NB4 (cell line): ENCODE results near the gene OPTN.

ENCODE experiments used
- DNase-seq: peaks from one replicate; pipeline ENCODE4 v3.0.0; 2010; ENCODE audit warnings: low read depth
- H3K4me3 ChIP-seq: one replicate; pipeline ENCODE4 v1.5.1; 2011; ENCODE audit warnings: mild to moderate bottlenecking, low read depth, low read length, moderate library complexity
- MYC ChIP-seq: IDR thresholded peaks from 2 replicates; pipeline ENCODE4 v1.6.1; 2011; ENCODE audit warnings: low read depth, low read length
- POLR2A ChIP-seq: IDR thresholded peaks from 2 replicates; pipeline ENCODE4 v1.6.1; 2011; ENCODE audit warnings: mild to moderate bottlenecking; ENCODE audit not compliant: insufficient read length; ENCODE audit errors: extremely low read depth
- TF ChIP-seq, protein P1 (sequence below): IDR thresholded peaks from one replicate; pipeline ENCODE4 v1.5.1; 2012; ENCODE audit warnings: low read depth, low read length
- TF ChIP-seq, protein P2 (sequence below): IDR thresholded peaks from 2 replicates; pipeline ENCODE4 v1.6.1; 2011; ENCODE audit warnings: low read depth, low read length

OPTN gene

DNA sequence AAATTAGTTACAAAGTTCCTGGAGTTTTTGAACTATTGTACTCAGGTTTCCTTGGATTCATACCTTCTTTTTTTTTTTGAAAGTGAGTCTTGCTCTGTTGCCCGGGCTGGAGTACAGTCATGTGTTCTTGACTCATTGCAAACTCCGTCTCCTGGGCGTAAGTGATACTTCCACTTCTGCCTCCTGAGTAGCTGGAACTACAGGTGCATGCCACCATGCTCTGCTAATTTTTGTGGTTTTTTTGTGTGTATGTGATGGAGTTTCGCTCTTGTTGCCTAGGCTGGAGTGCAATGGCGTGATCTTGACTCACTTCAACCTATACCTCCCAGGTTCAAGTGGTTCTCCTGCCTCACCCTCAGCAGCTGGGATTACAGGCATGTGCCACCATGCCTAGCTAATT, 83.7 kb downstream of the OPTN start:
- DNase-seq: no peak
- no peak overlapping the region for H3K4me3 ChIP-seq
- TF ChIP-seq, protein P1, sequence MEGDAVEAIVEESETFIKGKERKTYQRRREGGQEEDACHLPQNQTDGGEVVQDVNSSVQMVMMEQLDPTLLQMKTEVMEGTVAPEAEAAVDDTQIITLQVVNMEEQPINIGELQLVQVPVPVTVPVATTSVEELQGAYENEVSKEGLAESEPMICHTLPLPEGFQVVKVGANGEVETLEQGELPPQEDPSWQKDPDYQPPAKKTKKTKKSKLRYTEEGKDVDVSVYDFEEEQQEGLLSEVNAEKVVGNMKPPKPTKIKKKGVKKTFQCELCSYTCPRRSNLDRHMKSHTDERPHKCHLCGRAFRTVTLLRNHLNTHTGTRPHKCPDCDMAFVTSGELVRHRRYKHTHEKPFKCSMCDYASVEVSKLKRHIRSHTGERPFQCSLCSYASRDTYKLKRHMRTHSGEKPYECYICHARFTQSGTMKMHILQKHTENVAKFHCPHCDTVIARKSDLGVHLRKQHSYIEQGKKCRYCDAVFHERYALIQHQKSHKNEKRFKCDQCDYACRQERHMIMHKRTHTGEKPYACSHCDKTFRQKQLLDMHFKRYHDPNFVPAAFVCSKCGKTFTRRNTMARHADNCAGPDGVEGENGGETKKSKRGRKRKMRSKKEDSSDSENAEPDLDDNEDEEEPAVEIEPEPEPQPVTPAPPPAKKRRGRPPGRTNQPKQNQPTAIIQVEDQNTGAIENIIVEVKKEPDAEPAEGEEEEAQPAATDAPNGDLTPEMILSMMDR: no peak
- TF ChIP-seq POLR2A (no peak), MYC (no peak)
- TF ChIP-seq, protein P2, sequence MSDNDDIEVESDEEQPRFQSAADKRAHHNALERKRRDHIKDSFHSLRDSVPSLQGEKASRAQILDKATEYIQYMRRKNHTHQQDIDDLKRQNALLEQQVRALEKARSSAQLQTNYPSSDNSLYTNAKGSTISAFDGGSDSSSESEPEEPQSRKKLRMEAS: no peak

DNA sequence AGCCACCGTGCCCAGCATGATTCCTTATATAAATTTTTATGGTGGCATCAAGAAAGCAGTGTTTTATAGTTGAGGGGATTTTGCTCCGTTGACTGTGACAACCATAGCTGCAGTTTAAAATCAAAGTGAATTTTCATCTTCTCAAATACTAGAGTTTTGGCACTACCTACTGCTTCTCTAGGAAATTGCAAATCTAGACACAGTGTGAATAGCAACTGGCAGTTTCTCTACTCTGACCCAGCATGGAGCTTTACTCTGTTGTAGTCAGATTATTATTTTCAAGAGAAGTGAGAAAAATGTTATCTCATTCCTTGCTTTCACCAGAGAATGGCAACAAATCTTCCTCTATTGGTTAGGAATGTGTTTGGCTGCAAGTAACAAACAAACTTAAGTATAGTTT, 84.3 kb downstream of the OPTN start:
- no peak for DNase-seq
- TF ChIP-seq, protein P2: no peak
- TF ChIP-seq POLR2A (no peak), MYC (no peak)
- TF ChIP-seq, protein P1: no peak
- H3K4me3 ChIP-seq: no peak overlapping the region

DNA sequence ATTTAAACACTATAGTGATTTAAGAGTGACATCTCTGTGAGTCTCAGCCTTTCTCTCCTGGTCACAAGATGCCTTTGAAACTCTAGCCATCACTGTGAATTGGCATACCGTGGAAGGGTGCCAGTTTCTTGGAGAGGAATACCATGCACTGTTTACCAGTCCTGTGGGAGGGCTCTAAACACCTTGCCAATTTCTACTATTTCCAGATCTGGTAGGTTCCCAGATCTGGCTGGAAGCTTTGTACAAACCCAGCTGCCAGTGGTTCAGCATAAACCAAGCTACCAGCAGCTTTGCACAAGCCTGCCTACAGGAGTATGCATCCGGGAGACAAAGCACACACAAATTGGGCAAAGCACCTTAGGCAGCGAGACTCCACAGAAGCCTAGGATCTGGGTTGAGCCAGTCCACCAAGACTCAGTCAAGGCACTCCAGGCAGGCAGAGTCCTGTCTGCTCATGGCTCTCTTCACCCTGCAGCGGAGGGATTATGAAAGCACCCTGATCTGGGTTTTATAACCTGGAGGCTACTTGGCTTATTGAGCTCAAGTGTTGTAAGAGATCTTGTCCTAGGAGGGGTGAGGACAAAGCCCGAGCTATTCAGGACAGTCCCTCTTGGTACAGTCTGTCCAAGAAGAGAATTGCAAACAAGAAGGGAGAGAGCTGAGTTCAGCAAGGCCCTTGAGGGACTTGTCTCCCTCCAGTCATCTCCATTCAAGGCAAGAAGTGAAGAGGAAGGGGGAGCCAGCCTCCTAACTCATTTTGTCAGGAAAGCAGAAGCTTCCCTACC, 85.0 kb downstream of the OPTN start:
- H3K4me3 ChIP-seq: no peak overlapping the region
- DNase-seq: no peak
- no peak for TF ChIP-seq MYC

DNA sequence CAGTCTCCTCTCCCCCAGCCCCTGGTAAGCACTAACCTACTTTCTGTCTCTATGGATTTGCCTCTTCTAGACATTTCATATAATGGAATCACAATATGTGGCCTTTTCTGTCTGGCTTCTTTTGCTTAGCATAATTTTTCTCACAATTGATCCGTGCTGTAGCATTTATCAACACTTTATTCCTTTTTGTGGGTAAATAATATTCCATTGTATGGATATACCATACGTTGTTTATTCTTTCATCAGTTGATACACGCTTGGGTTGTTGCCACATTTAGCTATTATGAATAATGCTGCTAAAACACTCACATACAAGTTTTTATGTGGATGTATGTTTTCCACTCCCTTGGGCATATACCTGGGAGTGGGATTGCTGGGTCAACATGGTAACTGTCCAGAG, 87.2 kb downstream of the OPTN start:
- DNase-seq: no peak
- no peak for TF ChIP-seq MYC
- no peak for TF ChIP-seq POLR2A
- TF ChIP-seq, protein P2: no peak
- TF ChIP-seq, protein P1: no peak
- no peak overlapping the region for H3K4me3 ChIP-seq
